ENCODE results near the gene TRIM63.
"Not testable (repeated sequence)": the region's sequence is repeated elsewhere in the genome, so short reads cannot be mapped to it uniquely, and the experiment has no call there.

The TRIM63 gene

DNA sequence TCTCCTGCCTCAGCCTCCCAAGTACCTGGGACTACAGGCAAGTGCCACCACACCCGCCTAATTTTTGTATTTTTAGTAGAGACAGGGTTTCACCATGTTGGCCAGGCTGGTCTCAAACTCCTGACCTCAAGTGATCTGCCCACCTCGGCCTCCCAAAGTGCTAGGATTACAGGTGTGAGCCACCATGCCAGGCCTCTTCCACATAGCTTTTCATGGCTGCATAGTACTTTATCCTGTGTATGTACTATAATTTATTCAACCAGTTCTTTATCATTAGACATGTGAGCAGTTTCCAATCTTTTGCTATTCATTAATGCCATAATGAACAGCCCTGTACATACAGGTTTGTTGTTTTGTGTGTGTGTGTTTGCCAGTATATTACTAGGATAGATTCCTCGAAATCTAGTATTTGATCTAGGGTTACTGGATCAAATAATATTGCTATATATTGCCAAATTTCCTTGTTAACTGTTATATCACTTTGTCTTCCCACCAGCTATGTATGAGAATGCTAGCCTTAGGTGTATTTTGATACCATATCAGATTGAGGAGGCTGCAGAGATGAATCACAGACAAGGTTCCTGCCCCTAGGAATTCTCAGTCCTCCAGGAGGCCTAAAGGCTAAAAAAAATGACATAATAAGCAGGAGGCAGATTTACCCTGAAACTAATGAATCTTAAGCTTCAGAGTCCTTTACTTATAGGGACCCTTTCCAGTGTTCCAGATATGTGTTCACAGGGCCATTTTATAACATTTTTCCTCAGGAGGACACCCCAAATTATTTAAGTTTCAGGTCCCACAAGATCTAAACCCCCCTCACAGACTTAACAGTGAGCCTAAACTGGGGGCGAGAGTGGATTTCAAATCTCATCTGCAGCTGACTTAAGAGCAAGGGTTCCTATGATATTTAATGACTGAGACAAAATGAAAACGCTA, 42.1 kb upstream of the TRIM63 start:
- DNase-seq (ENCODE audit: extremely low read depth, low read depth): no peak
- TF ChIP-seq, protein P1, sequence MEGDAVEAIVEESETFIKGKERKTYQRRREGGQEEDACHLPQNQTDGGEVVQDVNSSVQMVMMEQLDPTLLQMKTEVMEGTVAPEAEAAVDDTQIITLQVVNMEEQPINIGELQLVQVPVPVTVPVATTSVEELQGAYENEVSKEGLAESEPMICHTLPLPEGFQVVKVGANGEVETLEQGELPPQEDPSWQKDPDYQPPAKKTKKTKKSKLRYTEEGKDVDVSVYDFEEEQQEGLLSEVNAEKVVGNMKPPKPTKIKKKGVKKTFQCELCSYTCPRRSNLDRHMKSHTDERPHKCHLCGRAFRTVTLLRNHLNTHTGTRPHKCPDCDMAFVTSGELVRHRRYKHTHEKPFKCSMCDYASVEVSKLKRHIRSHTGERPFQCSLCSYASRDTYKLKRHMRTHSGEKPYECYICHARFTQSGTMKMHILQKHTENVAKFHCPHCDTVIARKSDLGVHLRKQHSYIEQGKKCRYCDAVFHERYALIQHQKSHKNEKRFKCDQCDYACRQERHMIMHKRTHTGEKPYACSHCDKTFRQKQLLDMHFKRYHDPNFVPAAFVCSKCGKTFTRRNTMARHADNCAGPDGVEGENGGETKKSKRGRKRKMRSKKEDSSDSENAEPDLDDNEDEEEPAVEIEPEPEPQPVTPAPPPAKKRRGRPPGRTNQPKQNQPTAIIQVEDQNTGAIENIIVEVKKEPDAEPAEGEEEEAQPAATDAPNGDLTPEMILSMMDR (IDR thresholded peaks at IDR 0.05; ENCODE audit: low read depth, low read length, missing control alignments): no peak
- no peak overlapping the region for H3K4me3 ChIP-seq (replicated peaks; ENCODE audit: low read depth, low read length)

DNA sequence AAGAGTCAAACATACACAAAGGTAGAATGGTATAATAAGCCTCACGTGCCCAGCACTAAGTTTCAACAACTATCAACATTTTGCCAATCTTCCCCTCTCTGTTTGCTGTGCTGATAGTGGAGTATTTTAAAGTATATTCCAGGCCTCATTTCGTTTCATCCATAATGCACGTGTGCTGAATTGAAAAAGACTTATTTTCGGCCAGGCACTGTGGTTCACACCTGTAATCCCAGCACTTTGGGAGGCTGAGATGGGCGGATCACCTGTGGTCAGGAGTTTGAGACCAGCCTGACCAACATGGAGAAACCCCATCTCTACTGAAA, 37.8 kb upstream of the TRIM63 start:
- DNase-seq (ENCODE audit: extremely low read depth, low read depth); H3K4me3 ChIP-seq (replicated peaks; ENCODE audit: low read depth, low read length): not testable (repeated sequence)

DNA sequence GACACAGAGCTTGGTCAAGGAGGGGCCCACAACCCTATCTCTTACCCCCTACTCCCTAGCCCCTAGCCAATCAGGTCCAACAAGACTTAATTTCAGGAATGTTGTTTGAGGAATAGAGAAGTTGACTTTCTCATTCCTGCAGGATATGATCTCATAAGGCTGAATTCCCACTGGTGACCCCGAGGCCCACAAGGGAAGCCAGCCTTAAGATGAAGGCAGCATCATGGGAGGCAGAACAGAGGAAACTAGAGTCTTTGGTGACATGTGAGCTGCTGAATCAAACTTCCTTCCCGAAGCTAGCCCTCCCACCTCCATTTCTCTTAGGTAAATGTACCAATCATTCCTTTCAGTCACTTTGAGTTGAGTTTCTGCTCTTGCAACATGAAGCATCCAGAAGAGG, 35.1 kb upstream of the TRIM63 start:
- no peak for DNase-seq (ENCODE audit: extremely low read depth, low read depth)
- H3K4me3 ChIP-seq (replicated peaks; ENCODE audit: low read depth, low read length): no peak overlapping the region
- TF ChIP-seq, protein P1 (IDR thresholded peaks at IDR 0.05; ENCODE audit: low read depth, low read length, missing control alignments): no peak

DNA sequence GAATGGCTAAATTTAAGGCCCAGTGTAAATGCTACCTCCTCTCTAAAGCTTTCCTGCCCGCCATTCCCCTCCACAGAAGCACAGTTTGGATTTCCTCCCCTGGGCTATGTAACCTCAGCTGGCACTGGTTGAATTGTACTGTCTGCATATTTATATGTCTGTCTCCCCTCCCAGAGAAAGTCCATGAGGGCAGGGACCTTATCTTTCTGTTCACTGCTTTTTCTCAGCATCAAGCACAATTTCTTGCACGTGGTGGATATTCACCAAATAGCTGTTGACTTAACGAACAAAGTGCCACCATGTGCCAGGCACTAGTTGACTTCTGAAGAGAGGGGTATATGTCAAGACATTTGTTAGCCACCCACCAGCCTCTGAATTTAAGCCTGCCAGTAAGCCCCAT, 34.7 kb upstream of the TRIM63 start:
- no peak overlapping the region for H3K4me3 ChIP-seq (replicated peaks; ENCODE audit: low read depth, low read length)
- TF ChIP-seq, protein P1 (IDR thresholded peaks at IDR 0.05; ENCODE audit: low read depth, low read length, missing control alignments): no peak
- no peak for DNase-seq (ENCODE audit: extremely low read depth, low read depth)

DNA sequence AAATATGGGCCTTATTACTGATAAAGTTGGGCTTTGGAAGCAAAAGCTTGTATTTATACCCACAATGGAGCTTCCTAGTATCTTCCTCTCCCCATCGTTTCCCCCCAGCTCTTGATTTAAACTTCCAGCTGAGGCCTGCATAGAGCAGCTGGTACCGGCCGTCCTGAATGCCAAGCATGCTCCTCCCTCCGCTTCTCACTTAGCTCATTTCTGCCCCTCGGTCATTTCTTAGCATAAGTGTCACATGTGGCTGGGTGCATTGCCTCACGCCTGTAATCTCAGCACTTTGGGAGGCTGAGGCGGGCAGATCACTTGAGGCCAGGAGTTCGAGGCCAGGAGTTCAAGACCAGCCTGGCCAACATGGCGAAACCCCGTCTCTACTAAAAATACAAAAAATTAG, 32.8 kb upstream of the TRIM63 start:
- DNase-seq (ENCODE audit: extremely low read depth, low read depth); H3K4me3 ChIP-seq (replicated peaks; ENCODE audit: low read depth, low read length): not testable (repeated sequence)

DNA sequence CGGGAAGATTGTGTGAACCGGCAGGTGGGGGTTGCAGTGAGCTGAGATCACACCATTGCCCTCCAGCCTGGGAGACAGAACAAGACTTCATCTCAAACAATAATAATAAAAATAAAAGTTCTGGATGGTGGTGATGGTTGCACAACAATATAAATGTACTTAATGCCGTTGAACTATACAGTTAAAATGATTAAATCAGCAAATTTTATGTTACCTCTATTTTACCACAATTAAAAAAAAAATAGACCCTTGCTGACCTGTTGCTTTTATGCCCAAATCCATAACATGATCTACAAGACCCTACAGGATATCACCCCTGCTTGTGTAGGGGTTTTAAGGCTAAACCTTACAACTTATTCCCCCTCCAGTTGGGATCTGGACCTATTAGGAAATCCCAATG, 32.4 kb upstream of the TRIM63 start:
- H3K4me3 ChIP-seq (replicated peaks; ENCODE audit: low read depth, low read length): no peak overlapping the region
- TF ChIP-seq, protein P1 (IDR thresholded peaks at IDR 0.05; ENCODE audit: low read depth, low read length, missing control alignments): no peak
- no peak for DNase-seq (ENCODE audit: extremely low read depth, low read depth)

DNA sequence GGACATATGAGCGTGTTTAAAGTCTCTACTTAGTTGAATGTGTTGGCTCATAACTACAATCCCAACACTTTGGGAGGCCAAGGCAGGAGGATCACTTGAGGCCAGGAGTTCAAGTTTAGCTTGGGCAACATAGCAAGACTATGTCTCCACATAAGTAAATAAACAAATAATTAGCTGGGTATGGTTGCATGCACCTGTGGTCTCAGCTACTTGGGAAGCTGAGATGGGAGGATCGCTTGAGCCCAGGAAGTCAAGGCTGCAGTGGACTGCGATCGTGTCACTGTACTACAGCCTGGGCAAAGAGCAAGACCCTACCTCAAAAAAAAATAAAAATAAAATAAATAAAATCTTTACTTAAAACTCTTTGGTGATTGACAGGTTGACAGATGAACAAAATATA, 31.2 kb upstream of the TRIM63 start:
- TF ChIP-seq, protein P1 (IDR thresholded peaks at IDR 0.05; ENCODE audit: low read depth, low read length, missing control alignments): no peak
- DNase-seq (ENCODE audit: extremely low read depth, low read depth): no peak
- H3K4me3 ChIP-seq (replicated peaks; ENCODE audit: low read depth, low read length): no peak overlapping the region

DNA sequence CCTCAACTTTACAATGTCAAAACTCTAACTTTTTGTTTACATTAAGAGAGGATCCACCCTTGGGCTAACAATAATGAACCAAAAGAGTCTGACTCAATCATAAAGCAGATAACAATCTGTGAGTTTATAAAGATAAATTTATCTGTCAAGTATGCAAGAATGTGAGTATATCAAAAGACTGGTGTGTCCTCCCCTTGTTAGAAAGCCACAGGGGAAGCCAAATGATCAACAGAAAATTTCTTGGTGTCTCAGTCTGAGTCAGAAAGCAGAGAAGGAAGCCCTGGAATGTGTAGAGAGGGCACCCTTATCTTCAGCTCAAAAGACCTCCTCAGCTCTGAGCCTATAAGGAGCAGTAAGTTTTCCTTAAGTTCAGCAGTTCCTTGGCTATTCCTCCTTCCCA, 30.3 kb upstream of the TRIM63 start:
- no peak for DNase-seq (ENCODE audit: extremely low read depth, low read depth)
- TF ChIP-seq, protein P1 (IDR thresholded peaks at IDR 0.05; ENCODE audit: low read depth, low read length, missing control alignments): no peak
- no peak overlapping the region for H3K4me3 ChIP-seq (replicated peaks; ENCODE audit: low read depth, low read length)

All from HFF-Myc (cell line).